GM12865 (cell line): ENCODE results near the gene TTC27.

ENCODE experiments used
- DNase-seq: peaks from one replicate; pipeline ENCODE4 v3.0.0; 2010; ENCODE audit warnings: low read depth
- H3K4me3 ChIP-seq: 2 replicates; pipeline ENCODE4 v1.5.1; 2011; ENCODE audit warnings: mild to moderate bottlenecking, low read depth, low read length, control low read depth
- TF ChIP-seq, protein P1 (sequence below): IDR thresholded peaks from 2 replicates; pipeline ENCODE4 v1.5.1; 2011; ENCODE audit warnings: low read length, control low read depth, low read depth, inconsistent platforms; ENCODE audit not compliant: insufficient read depth; ENCODE audit errors: missing control alignments

TTC27 gene

DNA sequence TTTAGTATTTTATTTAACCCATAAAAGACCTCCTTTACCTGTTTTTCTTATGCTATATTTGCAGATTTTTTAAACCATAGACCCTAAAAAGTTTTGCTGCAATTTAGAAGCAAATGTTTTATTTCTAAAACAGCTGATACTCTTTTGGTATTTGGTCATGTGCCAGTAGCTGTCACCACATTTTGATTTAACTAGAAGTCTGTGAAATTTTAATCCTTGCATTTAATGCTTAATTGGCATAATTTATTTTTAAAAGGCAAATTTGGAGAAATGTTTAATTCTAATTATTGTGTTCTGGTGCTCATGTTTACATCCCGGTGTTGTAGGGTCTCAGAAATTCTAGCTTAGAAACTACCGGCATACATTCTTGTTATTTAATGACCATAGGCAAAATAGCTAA is 111.8 kb downstream of the TTC27 start:
- no peak overlapping the region for H3K4me3 ChIP-seq
- TF ChIP-seq, protein P1, sequence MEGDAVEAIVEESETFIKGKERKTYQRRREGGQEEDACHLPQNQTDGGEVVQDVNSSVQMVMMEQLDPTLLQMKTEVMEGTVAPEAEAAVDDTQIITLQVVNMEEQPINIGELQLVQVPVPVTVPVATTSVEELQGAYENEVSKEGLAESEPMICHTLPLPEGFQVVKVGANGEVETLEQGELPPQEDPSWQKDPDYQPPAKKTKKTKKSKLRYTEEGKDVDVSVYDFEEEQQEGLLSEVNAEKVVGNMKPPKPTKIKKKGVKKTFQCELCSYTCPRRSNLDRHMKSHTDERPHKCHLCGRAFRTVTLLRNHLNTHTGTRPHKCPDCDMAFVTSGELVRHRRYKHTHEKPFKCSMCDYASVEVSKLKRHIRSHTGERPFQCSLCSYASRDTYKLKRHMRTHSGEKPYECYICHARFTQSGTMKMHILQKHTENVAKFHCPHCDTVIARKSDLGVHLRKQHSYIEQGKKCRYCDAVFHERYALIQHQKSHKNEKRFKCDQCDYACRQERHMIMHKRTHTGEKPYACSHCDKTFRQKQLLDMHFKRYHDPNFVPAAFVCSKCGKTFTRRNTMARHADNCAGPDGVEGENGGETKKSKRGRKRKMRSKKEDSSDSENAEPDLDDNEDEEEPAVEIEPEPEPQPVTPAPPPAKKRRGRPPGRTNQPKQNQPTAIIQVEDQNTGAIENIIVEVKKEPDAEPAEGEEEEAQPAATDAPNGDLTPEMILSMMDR, result no peak
- no peak for DNase-seq

DNA sequence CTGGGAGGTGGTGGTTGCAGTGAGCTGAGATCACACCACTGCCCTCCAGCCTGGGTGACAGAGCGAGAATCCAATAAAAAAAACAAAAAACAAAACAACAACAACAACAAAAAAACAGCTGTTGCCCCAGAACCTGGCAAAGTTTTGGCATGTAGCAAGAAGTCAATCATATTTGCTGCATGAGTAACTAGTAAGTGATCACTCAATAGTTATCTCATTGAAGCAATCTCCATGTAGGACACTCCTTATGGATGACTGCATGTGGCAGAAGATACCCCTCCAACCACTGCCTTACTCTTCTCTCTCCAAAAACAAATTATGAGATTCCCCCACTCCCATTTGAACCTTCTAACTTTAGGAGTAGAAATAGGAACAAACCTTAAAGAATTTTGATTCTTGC is 113.7 kb downstream of the TTC27 start:
- DNase-seq, result no peak
- TF ChIP-seq, protein P1, result no peak

DNA sequence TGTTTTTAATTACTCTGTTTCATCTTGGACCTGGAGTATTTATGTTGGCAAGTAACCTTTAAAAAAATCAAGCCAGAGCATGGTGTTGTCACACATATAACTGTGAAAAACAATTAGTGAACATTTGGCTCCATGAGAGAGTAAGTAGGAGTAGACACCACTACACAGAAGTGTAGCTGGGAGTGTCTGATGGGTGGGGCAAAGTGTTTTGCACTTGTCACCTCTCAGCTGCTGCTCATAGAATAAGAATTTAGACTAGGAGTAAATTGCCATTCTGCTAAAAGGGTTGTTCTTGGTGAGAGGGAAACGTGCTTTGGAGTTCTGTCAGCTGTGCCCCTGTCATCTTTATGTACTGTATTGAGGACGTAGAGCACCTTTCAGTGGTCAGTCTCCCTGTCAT is 114.5 kb downstream of the TTC27 start:
- DNase-seq, result peak; percentile 9
- no peak overlapping the region for H3K4me3 ChIP-seq
- TF ChIP-seq, protein P1, result no peak

More for the DNA sequence above, 113.7 kb downstream of the TTC27 start:
- no peak overlapping the region for H3K4me3 ChIP-seq

DNA sequence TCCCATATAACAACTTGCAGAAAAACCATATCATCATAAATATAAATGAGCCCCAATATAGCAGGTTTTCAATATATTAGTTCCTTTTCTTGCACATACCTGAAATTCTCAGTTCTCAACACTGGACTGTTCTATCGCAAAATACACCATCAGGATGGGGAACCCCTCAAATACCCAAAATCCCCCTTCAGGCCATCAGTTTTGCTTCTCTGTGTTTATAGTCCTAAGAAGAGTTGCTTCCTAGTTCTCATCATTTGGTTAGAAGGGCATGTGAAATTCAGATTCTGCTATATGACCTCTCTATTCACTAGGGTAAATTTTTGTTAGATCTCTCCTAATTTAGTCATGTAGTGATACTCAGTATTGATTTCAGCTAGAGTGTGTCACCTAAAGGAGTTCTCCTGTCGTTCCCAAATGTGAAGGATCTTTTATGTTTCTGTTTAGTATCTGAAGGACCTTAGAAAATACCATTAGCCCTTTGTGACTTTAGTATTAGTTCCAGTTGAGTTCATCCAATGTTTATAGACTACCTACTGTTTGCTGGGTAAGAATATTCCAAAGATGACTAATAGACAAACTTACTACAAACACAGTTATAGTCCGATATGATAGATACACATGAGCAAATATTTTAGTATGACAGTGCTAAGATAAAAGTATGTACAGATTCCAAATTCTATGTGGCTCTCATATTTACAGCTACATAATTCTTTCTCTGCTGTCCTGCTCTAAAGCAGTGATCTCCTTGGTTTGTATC is 115.8 kb downstream of the TTC27 start:
- no peak overlapping the region for H3K4me3 ChIP-seq
- TF ChIP-seq, protein P1, result no peak
- peak; percentile 60 for DNase-seq

DNA sequence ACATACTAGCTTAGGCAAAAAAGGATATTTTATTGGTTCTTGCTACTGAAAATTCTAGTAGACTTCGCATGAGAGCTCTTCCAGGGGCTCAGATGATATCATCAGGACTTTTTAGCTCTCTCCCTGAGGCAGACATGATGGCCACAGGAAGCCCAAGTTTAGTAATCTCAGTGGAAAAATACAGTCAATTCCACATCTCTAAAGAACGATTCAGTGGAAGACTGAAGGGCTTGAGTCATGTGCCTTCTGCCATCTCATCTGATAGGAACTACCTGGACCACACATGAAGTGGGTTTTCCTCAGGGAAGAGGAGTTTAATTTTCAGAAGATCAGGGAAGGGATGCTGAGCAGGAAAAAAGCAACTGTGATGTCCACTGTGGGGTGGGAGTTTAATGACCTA is 117.3 kb downstream of the TTC27 start:
- no peak overlapping the region for H3K4me3 ChIP-seq
- TF ChIP-seq, protein P1, result no peak
- DNase-seq, result no peak

DNA sequence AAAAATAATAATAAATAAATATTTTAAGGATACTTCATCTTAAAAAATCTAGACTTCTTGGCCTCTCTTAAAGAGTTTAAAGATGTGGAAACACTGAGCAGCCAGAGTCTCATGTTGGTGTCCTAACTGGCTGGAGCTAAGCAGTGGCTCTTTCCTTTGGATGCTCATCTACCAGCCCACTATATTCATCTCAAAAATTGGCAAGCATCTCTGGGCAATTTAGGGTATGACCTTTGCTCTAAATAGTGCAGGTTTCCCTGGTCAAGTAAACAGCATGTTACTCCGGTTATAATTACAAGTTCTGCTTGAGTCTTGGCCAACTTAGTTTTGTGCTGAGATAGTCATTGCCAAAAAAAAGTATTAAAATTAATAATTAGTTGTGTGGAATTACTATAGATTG is 117.8 kb downstream of the TTC27 start:
- TF ChIP-seq, protein P1, result no peak
- H3K4me3 ChIP-seq, result no peak overlapping the region
- DNase-seq, result no peak

DNA sequence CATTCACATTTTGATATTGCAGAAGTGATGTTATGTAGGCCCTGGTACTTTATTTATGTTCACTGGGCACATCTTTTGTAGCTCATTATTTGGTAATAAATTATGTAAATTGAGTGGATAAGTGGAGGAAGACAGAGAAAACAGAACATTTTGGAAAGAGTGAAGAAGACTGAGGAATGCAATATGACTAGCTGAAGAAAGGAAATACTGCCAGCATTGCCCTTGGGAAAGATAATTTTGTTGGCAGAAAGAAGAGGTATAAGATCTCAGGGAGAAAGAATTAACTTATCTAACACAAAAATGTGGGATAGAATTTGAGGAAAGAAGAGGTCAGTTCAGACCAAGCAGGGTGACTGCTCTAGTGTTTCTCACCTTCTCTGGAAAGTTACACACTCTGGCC is 118.8 kb downstream of the TTC27 start:
- TF ChIP-seq, protein P1, result no peak
- DNase-seq, result no peak
- H3K4me3 ChIP-seq, result no peak overlapping the region
